Endothelial cell of umbilical vein (primary cell): ENCODE results near the gene UPF2. TPM values are rescaled to one million over a fixed set of nuclear protein-coding genes. Genes with fewer than 3 reads are reported as not detected.
"Not testable (repeated sequence)": the region's sequence is repeated elsewhere in the genome, so short reads cannot be mapped to it uniquely, and the experiment has no call there.

Experiments
- BruUV-seq: library from RNA; stranded (reverse); fragments of 400-500 nt; replicated peaks from 2 replicates; lab custom pipeline; 2021; lab: Mats Ljungman, UMichigan
- CTCF ChIA-PET: fragments of 300-600, 350-600 bp; sonication (Branson Sonifier 250); formaldehyde crosslinking; loops from one replicate; lab custom pipeline; 2021; ENCODE audit warnings: antibody characterized with exemption, inconsistent platforms; lab: Charles Lee
- POLR2A ChIA-PET: fragments of 300-600, 350-600 bp; sonication (Branson Sonifier 250); formaldehyde crosslinking; loops from one replicate; lab custom pipeline; 2021; ENCODE audit warnings: antibody characterized with exemption, inconsistent platforms; lab: Charles Lee
- DNase-seq: peaks from one replicate; pipeline ENCODE4 v3.0.0-alpha.2; 2011; ENCODE audit warnings: low read depth, low spot score
- FAIRE-seq: peaks from 2 replicates; lab custom pipeline; 2011; peaks lifted over from hg19 to GRCh38; lab: Jason Lieb, UNC
- H2AFZ ChIP-seq: 2 replicates; pipeline ENCODE4 v1.6.0; 2012; ENCODE audit warnings: low read depth, low read length, control low read depth, inconsistent platforms
- H3K27ac ChIP-seq: 2 replicates; pipeline ENCODE4 v1.5.1; 2011; ENCODE audit warnings: low read depth, mild to moderate bottlenecking, control low read depth, low read length, moderate library complexity; ENCODE audit not compliant: insufficient read depth
- H3K27me3 ChIP-seq, 2 experiments: 2 replicates each; pipeline versions ENCODE4 v1.6.0 to v1.6.1; 2011; ENCODE audit warnings: low read length in 2 of 2, mixed read lengths in 1 of 2; ENCODE audit not compliant: control insufficient read depth in 2 of 2, insufficient read depth in 2 of 2
- H3K36me3 ChIP-seq, 2 experiments: 2 replicates in 1 of 2; 3 replicates in 1 of 2; pipeline ENCODE4 v1.5.1; 2011; ENCODE audit warnings: low read length in 2 of 2, mild to moderate bottlenecking in 1 of 2, moderate library complexity in 1 of 2; ENCODE audit not compliant: control insufficient read depth in 2 of 2, insufficient read depth in 2 of 2; ENCODE audit errors: extremely low read depth in 1 of 2
- H3K4me1 ChIP-seq: 3 replicates; pipeline ENCODE4 v1.5.1; 2011; ENCODE audit warnings: mild to moderate bottlenecking, low read length; ENCODE audit not compliant: control insufficient read depth, insufficient read depth; ENCODE audit errors: extremely low read depth
- H3K4me2 ChIP-seq: 2 replicates; pipeline ENCODE4 v1.6.1; 2011; ENCODE audit warnings: low read length, control low read depth, mixed read lengths; ENCODE audit not compliant: insufficient read depth
- H3K4me3 ChIP-seq, 3 experiments: fragments of 200-600 bp in 1 of 3; sonication (generic), shearing (Covaris generic) in 1 of 3; replicated peaks in 1 of 3; 2 replicates each; pipeline ENCODE4 v1.5.1; 2011 to 2016; ENCODE audit warnings: control low read depth in 3 of 3, low read length in 3 of 3, mild to moderate bottlenecking in 2 of 3, inconsistent platforms in 1 of 3, low read depth in 1 of 3, moderate library complexity in 1 of 3; ENCODE audit not compliant: insufficient read depth in 1 of 3
- H3K79me2 ChIP-seq: 2 replicates; pipeline ENCODE4 v1.6.0; 2012; ENCODE audit warnings: low read length, inconsistent platforms; ENCODE audit not compliant: control insufficient read depth, insufficient read depth
- H3K9ac ChIP-seq: replicated peaks from 2 replicates; pipeline ENCODE3; 2011; ENCODE audit warnings: low read length, control low read depth; ENCODE audit not compliant: insufficient read depth; ENCODE audit errors: extremely low read depth
- H3K9me1 ChIP-seq: replicated peaks from 3 replicates; pipeline ENCODE4 v1.6.0; 2011; ENCODE audit warnings: mild to moderate bottlenecking, low read length; ENCODE audit not compliant: control insufficient read depth, insufficient read depth; ENCODE audit errors: extremely low read depth
- H3K9me3 ChIP-seq: replicated peaks from 2 replicates; pipeline ENCODE4 v1.5.1; 2012; ENCODE audit warnings: low read length, inconsistent platforms; ENCODE audit not compliant: control insufficient read depth, insufficient read depth
- H4K20me1 ChIP-seq: replicated peaks from 2 replicates; pipeline ENCODE3; 2011; ENCODE audit warnings: mild to moderate bottlenecking, low read length; ENCODE audit not compliant: control insufficient read depth, insufficient read depth; ENCODE audit errors: extremely low read depth
- CTCF ChIP-seq, 2 donors: IDR thresholded peaks; 1 replicate in 1 of 2; 2 replicates in 1 of 2; pipeline ENCODE4 v1.5.1; 2011; ENCODE audit warnings: low read length in 2 of 2, mild to moderate bottlenecking in 2 of 2, moderate library complexity in 2 of 2, control low read depth in 1 of 2, inconsistent platforms in 1 of 2, low read depth in 1 of 2; ENCODE audit not compliant: insufficient read depth in 1 of 2; ENCODE audit errors: extremely low read depth in 1 of 2
- EZH2 ChIP-seq: IDR thresholded peaks from 2 replicates; pipeline ENCODE4 v1.6.1; 2012; ENCODE audit warnings: borderline replicate concordance, low read depth, mild to moderate bottlenecking, moderate library complexity, low read length, inconsistent platforms; ENCODE audit not compliant: severe bottlenecking
- FOS ChIP-seq: IDR thresholded peaks from 2 replicates; pipeline ENCODE4 v1.6.1; 2011; ENCODE audit warnings: mild to moderate bottlenecking, low read length, moderate library complexity, borderline replicate concordance; ENCODE audit not compliant: insufficient read depth
- GATA2 ChIP-seq: IDR thresholded peaks from 2 replicates; pipeline ENCODE4 v1.7.0; 2011; ENCODE audit warnings: low read depth, mild to moderate bottlenecking, moderate library complexity, mixed read lengths, low read length; ENCODE audit not compliant: insufficient read length, insufficient read depth
- JUN ChIP-seq: IDR thresholded peaks from 2 replicates; pipeline ENCODE4 v1.6.1; 2011; ENCODE audit warnings: borderline replicate concordance, low read depth; ENCODE audit not compliant: insufficient read length, insufficient read depth
- MAX ChIP-seq: IDR thresholded peaks from 2 replicates; pipeline ENCODE4 v1.6.1; 2011; ENCODE audit not compliant: insufficient read depth, insufficient read length
- MYC ChIP-seq: IDR thresholded peaks from one replicate; pipeline ENCODE4 v1.6.1; 2011; ENCODE audit warnings: mild to moderate bottlenecking, low read depth, low read length
- POLR2A ChIP-seq: IDR thresholded peaks from 2 replicates; pipeline ENCODE4 v1.6.1; 2012; ENCODE audit warnings: low read depth, mild to moderate bottlenecking, control low read depth, low read length
- POLR2AphosphoS5 ChIP-seq: IDR thresholded peaks from 2 replicates; pipeline ENCODE4 v1.6.1; 2012; ENCODE audit warnings: low read depth, mild to moderate bottlenecking, control low read depth, low read length, moderate library complexity; ENCODE audit not compliant: insufficient read depth
- dilution Hi-C: fragments of 300-500 bp; cut with MboI; formaldehyde crosslinking; loops from one replicate; pipeline ENCODE4 v1.15.0; 2019; ENCODE audit warnings: low sequenced_read_pairs; ENCODE audit not compliant: extremely low pct_ligation_motif_present
- intact Hi-C: fragments of 100-400 bp; cut with micrococcal nuclease; formaldehyde crosslinking; loops from one replicate; pipeline ENCODE4 v1.10.0; 2022
- polyA plus RNA-seq, 4 experiments: library from polyadenylated mRNA; depleted of rRNA in 3 of 4; stranded (reverse) in 3 of 4; unstranded in 1 of 4; fragments of >200 nt; gene quantifications; 2 replicates each; pipeline versions ENCODE4 v1.2.1 to v1.2.3, GENCODE V29; 2011 to 2012; ENCODE audit warnings: missing spikeins in 1 of 4
- total RNA-seq: library from RNA; stranded (reverse); gene quantifications from 2 replicates; pipeline ENCODE4 v1.2.3, GENCODE V29; 2021

The UPF2 gene
- total and polyA plus RNA-seq, 2 donors (not counting 3 experiments of a cell fraction or from before 2014, with no cell fraction given): 4.8 to 27.7 TPM

- H3K9me1 ChIP-seq: no peaks in the 10 kb centered on the region
- no peak overlapping the region for H3K27ac ChIP-seq
- ChIA-PET POLR2A (no interaction called here), CTCF (no interaction called here)
- intact Hi-C loops (no loop called here), dilution Hi-C loops (no loop called here)
- FAIRE-seq (no peak), DNase-seq (no peak)
- peaks cover 3 to 5% of the 10 kb centered on the region in 2 experiments for H3K36me3 ChIP-seq
- TF ChIP-seq EZH2: no peak
- no peak for TF ChIP-seq MAX
- TF ChIP-seq POLR2A: no peak
- no peak for TF ChIP-seq CTCF (IDR thresholded peaks at IDR 0.05; ENCODE audit: extremely low read depth in 1 of 2, insufficient read depth in 1 of 2, low read depth in 1 of 2, low read length in 2 of 2)
- no peak for TF ChIP-seq MYC
- no peak for TF ChIP-seq POLR2AphosphoS5
- no peak for TF ChIP-seq GATA2
- TF ChIP-seq JUN: no peak
- TF ChIP-seq FOS: no peak
- H4K20me1 ChIP-seq: no peaks in the 10 kb centered on the region
- H3K9ac ChIP-seq: no peak overlapping the region
- peaks cover 11% of the 10 kb centered on the region for H3K79me2 ChIP-seq
- H2AFZ ChIP-seq: no peak overlapping the region
- H3K4me1 ChIP-seq: peaks cover 8% of the 10 kb centered on the region
- H3K4me3 ChIP-seq: no peak overlapping the region
- H3K9me3 ChIP-seq: peaks cover 1% of the 10 kb centered on the region
- H3K4me2 ChIP-seq: no peak overlapping the region
- no TSS peak for BruUV-seq
- H3K27me3 ChIP-seq: no peaks in the 10 kb centered on the region
Measured at GRCh38 chr10:12010353-12010752, 32.3 kb downstream of the UPF2 start.

- H3K9ac ChIP-seq, H3K4me3 ChIP-seq, H3K4me2 ChIP-seq, H3K9me3 ChIP-seq, BruUV-seq, dilution Hi-C loops, H3K9me1 ChIP-seq, H4K20me1 ChIP-seq, DNase-seq, H3K79me2 ChIP-seq, H3K27ac ChIP-seq, FAIRE-seq, H2AFZ ChIP-seq, H3K4me1 ChIP-seq, intact Hi-C loops, H3K27me3 ChIP-seq: not testable (repeated sequence)
- POLR2A ChIA-PET: interaction anchor here (1.3 kb wide), 1 partner anchor 14 kb away, joined by 3 read pairs; no protein-coding TSS in a partner anchor
- H3K36me3 ChIP-seq: peaks cover 7 to 11% of the 10 kb centered on the region in 2 experiments
- CTCF ChIA-PET: interaction anchor here (1.2 kb wide), 1 partner anchor 22 kb away, joined by 4 read pairs; no protein-coding TSS in a partner anchor
Measured at GRCh38 chr10:12008842-12009241, 33.8 kb downstream of the UPF2 start.
